HG03045 (cell line): ENCODE results near the gene POLD3.
"Not testable (repeated sequence)": the region's sequence is repeated elsewhere in the genome, so short reads cannot be mapped to it uniquely, and the experiment has no call there.

Source experiments
- ATAC-seq: cut with Tn5 transposase; IDR thresholded peaks from one replicate; pipeline ENCODE4 v1.9.1; 2021; ENCODE audit warnings: mild to moderate bottlenecking, moderate library complexity; ENCODE audit not compliant: unreplicated experiment

Gene POLD3

GRCh38 chr11:74633406-74634393 is 41.3 kb downstream of the POLD3 start:
- ATAC-seq = no peak

GRCh38 chr11:74634537-74634936 is 42.2 kb downstream of the POLD3 start:
- no peak for ATAC-seq

DNA sequence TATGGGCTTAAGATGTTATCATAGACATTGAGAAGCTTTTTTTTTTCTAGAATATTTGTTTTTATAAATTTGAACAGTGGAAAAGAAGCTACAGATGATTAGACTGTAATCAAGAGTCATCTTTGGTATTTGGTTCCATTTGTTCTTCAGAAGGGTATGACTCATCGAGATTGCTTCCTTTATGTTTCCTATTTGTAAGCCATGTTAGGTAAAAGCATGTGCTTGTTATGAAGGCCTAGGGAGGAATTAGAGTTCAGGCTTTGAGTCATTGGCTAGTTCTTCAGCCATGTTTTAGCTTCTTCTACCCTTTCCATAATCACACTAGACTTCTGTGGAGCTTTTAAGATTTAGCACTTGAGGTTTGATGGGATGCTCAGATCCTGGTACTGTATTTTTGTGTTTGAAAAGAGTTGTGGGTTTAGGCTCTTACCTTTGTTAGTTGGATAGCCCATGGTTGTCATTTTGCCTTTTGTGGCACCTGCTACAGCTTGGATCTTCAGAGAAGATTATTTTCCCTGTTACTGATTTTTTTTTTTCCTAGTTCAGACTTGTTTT is 44.3 kb downstream of the POLD3 start:
- ATAC-seq = no peak

- ATAC-seq = no peak
Observed at GRCh38 chr11:74637700-74638099, 45.3 kb downstream of the POLD3 start.

DNA sequence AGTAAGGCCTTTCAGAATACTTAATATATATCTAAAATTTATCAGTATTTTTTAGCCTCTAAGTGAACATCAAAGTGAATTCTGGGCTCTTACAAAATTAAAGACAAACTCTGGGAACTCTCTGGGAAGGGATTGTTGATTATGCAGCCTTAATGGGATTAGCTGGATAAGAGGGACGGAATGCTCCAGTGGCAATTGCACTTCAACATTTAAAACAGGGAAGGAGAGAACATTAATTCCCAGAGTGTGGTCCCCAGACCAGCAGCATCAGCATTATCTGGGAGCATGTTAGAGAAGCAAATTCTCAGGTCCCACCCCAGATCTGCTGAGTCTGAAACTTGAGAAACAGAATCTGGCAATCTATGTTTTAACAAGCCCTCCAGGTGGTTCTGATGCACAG is 46.5 kb downstream of the POLD3 start:
- no peak for ATAC-seq

DNA sequence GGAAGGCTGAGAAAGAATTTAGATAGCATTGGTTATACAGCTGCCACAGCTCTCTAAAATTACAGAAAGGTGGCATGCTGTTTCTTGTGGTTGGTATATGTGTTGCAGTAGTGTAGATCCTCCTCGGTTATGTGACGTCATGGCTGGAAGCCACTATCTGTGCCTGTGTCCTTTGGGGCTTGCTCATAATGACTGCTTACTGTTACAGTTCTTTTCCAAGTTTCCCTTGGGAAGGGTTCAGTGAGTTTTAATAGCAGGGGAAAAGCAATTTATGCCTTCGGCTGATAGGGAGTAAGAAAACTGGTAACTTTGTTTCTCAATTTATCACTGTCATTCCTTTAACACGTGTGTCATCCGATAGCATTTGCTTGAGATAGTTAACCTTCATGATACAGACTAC is 47.2 kb downstream of the POLD3 start:
- no peak for ATAC-seq

GRCh38 chr11:74641289-74641688 is 48.9 kb downstream of the POLD3 start:
- no peak for ATAC-seq

GRCh38 chr11:74641905-74642304 is 49.5 kb downstream of the POLD3 start:
- no peak for ATAC-seq

GRCh38 chr11:74642912-74643311 is 50.5 kb downstream of the POLD3 start:
- ATAC-seq = no peak

DNA sequence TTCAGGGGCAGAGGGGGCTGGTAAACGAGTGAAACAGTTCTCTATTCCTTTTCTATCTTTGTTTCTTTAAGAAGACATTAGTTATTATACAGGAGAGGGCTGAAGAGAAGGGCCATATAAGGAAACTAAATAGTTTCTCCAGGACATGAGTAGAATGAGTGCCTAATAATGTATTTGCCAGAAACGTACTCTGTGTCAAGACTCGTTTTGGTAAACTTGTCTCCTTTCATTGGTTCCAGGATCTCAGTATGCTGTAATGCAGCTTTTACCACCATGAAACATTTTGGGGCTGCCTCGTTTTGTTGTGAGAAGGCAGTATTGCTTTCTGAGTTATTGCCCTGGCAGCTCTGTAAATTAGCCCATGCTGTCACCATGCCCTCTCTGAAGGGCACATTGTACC is 51.7 kb downstream of the POLD3 start:
- ATAC-seq = no peak

DNA sequence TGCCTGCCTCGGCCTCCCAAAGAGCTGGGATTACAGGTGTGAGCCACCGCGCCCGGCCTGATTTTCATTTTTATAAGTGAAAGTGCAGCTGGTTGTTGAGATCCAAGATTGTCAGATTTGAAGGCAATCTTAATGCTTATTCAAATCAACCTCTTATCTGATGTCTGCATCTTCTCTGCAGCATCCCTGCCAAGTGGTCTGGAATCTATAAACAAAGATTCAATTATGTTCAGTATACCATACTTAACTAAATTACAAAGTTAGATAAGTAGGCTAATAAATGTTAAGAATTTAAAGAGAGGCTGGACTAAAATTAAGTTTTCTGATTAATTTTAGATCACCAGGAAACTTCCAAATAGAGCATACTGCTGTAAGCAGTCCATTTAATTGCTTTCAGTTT is 53.8 kb downstream of the POLD3 start:
- no peak for ATAC-seq

DNA sequence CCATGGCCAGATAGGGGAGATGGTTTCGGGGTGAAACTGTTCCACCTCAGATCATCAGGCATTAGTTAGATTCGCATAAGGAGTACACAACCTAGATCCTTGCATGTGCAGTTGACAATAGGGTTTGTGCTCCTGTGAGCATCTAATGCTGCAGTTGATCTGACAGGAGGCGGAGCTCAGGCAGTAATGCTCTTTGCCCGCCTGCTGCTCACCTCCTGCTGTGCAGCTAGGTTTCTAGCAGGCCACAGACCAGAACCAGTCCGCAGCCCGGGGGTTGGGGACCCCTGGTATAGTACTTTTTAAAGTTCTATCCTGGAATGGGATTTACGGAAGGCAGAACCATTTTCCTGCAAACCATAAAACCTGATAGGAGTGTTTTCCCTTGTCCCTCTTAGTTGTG is 54.6 kb downstream of the POLD3 start:
- no peak for ATAC-seq

- ATAC-seq = no peak
Observed at GRCh38 chr11:74647404-74647803, 55.0 kb downstream of the POLD3 start.

GRCh38 chr11:74647831-74648230 is 55.4 kb downstream of the POLD3 start:
- ATAC-seq = no peak

DNA sequence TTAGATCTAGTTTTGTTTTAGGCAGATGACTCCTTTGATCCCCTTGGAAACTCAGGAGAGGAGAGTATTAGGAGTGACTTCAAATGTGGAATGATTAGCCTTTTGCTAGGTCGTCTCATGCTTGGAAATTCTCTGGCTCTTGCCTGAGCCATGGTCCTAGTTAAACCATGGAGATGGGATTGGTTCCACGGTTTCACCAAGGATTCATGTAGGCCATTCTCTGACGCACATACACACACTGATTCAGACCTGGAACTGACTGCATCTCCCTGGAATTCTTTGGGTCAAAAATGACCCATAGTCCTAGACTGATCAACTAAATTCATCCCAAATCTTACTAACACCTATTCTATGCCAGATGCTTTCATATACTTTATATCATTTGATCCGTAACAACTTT is 56.5 kb downstream of the POLD3 start:
- no peak for ATAC-seq

- ATAC-seq = no peak
Observed at GRCh38 chr11:74650498-74650897, 58.1 kb downstream of the POLD3 start.

GRCh38 chr11:74654976-74655375 is 62.6 kb downstream of the POLD3 start:
- no peak for ATAC-seq

- not testable (repeated sequence) for ATAC-seq
Observed at GRCh38 chr11:74659124-74659523, 66.7 kb downstream of the POLD3 start.

DNA sequence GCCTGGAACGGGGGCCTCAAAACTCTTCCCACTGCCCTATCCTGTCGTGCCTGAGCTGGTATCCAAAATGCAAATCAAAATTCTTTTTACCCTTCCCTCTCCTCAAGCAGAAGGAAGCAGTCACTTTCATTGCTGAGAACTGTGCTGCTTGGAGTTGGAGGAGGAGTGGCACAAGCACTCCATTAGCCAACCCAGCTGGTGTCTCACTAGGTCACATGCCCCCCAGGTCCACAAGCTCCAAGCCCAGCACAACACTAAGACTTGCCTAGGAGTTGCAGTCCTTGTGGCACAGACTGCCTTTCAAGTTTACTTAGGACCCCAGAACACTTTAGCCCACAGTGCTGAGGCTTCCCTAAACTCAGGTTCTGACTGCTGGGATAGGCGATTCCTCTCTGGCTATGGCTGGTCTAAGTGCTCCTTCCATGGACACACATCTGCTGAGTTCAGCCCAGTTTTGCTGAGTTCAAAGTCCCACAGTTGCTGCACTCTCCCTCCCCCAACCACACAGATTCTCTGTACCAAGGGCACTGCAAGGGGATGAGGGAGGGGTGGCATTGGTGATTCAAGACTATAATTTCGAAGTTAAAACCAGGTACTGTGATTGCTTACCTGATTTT is 70.2 kb downstream of the POLD3 start:
- no peak for ATAC-seq

GRCh38 chr11:74663315-74663714 is 70.9 kb downstream of the POLD3 start:
- ATAC-seq = no peak

DNA sequence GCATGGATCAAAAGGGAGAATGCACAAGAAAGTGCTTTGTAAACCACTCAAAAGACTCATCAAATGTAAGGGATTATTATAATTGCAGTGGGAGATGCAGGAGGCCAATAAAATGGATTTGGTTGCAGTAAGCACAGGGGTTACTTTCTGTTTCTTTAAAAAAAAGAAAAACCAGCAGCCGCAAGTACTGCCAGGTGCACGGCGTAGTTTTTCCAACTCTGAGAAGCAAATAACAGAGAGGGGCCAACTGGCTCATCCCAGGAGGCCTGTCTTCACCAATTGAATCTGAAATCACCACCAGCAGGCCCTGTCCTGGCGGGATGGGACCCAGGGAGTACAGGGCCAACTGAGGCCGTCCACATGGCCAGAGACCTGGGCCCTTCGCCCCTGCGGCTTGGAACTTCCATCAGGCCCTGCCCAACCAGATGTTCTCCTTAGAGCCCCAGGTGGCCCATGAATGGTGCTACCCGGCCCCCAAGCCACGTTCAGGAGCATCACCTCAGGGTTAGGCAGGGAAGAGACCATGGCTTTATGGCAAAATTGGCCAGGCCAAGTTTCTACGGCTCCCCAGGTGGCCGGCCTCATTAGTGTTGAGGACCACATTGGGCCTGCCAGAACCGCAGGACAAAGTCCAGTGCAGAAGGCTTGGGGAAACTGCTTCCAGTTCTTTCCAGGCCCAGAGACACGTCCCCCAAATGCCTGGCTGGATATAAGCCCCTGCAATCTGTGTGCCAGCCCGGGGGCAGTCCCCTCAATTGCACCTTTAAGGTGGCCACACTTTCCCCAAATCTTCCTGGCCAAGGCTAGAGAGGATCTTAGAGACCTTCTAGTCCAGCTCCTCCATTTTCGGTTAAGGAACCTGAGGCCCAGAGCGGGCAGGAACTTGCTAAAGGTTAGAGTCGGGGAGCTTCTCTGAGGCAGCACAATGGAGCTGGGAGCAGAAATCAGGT is 77.1 kb downstream of the POLD3 start:
- ATAC-seq = no peak
